Suprapubic skin (tissue), 4 donors: Measurements from ENCODE around the gene COL16A1.

Source experiments
- POLR2A ChIP-seq, 2 donors: fragments of 450-650 bp; IDR thresholded peaks; one replicate each; pipeline ENCODE4 v1.6.1; 2017; ENCODE audit warnings: antibody characterized with exemption in 2 of 2, mild to moderate bottlenecking in 2 of 2, moderate library complexity in 2 of 2
- POLR2AphosphoS5 ChIP-seq, 3 donors: sonication (generic); formaldehyde crosslinking; IDR thresholded peaks; one replicate each; pipeline ENCODE4 v1.6.1; 2017; ENCODE audit warnings: antibody characterized with exemption in 3 of 3
- TF ChIP-seq, protein P1 (sequence below), 2 donors: fragments of 200-600 bp in 1 of 2; fragments of 450-650 bp in 1 of 2; sonication (generic) in 1 of 2; IDR thresholded peaks; one replicate each; pipeline ENCODE4 v1.5.1; 2016 to 2019; ENCODE audit warnings: antibody characterized with exemption in 2 of 2, mild to moderate bottlenecking in 1 of 2, moderate library complexity in 1 of 2

DNA sequence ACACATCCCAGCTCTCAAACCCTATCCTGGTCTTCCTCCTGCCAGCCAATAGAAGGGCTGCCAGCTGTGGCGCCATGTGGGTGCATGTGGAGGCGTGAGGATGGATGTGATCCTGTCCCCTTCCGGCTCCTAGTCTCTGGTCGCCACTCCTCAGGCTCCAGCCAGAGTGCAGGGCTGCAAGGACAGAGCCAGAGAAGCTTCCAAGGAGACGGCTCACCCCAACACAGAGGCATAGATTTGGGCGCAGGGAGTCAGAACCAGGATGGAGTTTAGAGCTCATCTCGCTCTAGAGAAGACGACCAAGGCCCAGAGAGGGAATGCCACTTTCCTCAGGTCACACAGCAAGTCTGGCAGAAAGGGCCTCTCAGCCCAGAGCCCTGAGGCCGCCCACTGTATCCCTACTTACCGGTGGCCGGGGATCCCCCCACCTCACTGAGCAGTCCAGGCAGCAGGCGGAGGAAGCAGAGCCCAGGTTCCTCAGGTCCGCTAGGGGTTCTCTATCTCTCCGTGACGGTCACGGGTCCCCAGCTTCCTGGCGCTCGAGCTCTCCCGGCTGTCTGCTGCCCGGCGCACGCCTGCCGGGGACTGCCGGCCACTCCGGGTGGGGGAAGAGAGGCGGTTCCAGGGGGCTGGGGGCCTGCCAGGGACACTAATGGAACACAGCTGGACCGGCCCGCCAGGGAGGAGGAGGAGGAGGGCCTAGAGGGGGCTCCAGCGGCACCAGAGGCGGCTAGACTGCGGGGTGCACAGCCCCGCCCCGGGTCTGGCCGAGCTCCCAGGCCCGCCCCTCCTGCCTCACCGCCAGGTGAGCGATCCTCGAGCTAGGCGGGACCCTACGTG, at the start of gene COL16A1:
- TF ChIP-seq, protein P1, sequence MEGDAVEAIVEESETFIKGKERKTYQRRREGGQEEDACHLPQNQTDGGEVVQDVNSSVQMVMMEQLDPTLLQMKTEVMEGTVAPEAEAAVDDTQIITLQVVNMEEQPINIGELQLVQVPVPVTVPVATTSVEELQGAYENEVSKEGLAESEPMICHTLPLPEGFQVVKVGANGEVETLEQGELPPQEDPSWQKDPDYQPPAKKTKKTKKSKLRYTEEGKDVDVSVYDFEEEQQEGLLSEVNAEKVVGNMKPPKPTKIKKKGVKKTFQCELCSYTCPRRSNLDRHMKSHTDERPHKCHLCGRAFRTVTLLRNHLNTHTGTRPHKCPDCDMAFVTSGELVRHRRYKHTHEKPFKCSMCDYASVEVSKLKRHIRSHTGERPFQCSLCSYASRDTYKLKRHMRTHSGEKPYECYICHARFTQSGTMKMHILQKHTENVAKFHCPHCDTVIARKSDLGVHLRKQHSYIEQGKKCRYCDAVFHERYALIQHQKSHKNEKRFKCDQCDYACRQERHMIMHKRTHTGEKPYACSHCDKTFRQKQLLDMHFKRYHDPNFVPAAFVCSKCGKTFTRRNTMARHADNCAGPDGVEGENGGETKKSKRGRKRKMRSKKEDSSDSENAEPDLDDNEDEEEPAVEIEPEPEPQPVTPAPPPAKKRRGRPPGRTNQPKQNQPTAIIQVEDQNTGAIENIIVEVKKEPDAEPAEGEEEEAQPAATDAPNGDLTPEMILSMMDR (IDR thresholded peaks at IDR 0.05): no peak
- peak in 1 of 2 donors; percentile 62 for TF ChIP-seq POLR2A (IDR thresholded peaks at IDR 0.05)
- TF ChIP-seq POLR2AphosphoS5 (IDR thresholded peaks at IDR 0.05): peak in 2 of 3 donors; percentile 16 to 24
